Neural cell (in vitro differentiated cells): ENCODE results near the gene HDAC4.

Experiments
- EP300 ChIP-seq: fragments of 450-650 bp; conservative IDR thresholded peaks from 2 replicates; pipeline ENCODE4 v1.6.1; 2014; ENCODE audit warnings: antibody characterized with exemption, mild to moderate bottlenecking, moderate library complexity; ENCODE audit not compliant: poor library complexity, severe bottlenecking
- POLR2AphosphoS5 ChIP-seq: IDR thresholded peaks from 2 replicates; pipeline ENCODE4 v1.6.1; 2012
- REST ChIP-seq: IDR thresholded peaks from 2 replicates; pipeline ENCODE4 v1.6.1; 2012; ENCODE audit warnings: borderline replicate concordance
- TAF1 ChIP-seq: IDR thresholded peaks from 2 replicates; pipeline ENCODE4 v1.6.1; 2012; ENCODE audit warnings: low read depth
- TF ChIP-seq, protein P1 (sequence below): fragments of 450-650 bp; IDR thresholded peaks from 2 replicates; pipeline ENCODE4 v1.5.1; 2014; ENCODE audit warnings: antibody characterized with exemption, mild to moderate bottlenecking, moderate library complexity; ENCODE audit not compliant: poor library complexity, severe bottlenecking

DNA sequence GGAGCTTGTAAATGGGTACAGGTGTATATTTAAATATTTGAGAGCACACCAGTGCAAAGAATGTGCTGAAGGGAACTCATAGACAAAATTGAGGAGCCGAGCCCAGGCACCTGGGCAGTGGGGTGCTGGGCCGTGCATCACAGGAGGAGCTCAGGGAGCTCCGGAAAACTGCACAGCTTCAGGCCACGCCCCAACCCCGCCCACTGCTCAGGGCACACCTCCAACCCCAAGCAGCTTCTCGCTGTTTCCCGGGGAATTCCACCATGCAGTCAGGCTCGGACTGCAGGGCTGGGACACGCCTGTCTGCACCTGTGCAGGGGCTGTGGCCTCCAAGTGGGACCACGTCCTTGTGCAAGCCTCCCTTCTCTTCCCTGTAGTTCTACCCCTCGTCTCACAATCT lies 243.0 kb downstream of the HDAC4 start:
- TF ChIP-seq, protein P1, sequence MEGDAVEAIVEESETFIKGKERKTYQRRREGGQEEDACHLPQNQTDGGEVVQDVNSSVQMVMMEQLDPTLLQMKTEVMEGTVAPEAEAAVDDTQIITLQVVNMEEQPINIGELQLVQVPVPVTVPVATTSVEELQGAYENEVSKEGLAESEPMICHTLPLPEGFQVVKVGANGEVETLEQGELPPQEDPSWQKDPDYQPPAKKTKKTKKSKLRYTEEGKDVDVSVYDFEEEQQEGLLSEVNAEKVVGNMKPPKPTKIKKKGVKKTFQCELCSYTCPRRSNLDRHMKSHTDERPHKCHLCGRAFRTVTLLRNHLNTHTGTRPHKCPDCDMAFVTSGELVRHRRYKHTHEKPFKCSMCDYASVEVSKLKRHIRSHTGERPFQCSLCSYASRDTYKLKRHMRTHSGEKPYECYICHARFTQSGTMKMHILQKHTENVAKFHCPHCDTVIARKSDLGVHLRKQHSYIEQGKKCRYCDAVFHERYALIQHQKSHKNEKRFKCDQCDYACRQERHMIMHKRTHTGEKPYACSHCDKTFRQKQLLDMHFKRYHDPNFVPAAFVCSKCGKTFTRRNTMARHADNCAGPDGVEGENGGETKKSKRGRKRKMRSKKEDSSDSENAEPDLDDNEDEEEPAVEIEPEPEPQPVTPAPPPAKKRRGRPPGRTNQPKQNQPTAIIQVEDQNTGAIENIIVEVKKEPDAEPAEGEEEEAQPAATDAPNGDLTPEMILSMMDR = no peak
- TF ChIP-seq EP300 = no peak
- TF ChIP-seq REST = no peak
- no peak for TF ChIP-seq TAF1
- no peak for TF ChIP-seq POLR2AphosphoS5
